NCI-H226 (cell line): ENCODE measurements around the gene PIGK.
"Not testable (repeated sequence)": the region's sequence is repeated elsewhere in the genome, so short reads cannot be mapped to it uniquely, and the experiment has no call there.

Source experiments
- DNase-seq: peaks from one replicate; pipeline ENCODE4 v3.0.0-alpha.2; 2015

The PIGK gene

DNA sequence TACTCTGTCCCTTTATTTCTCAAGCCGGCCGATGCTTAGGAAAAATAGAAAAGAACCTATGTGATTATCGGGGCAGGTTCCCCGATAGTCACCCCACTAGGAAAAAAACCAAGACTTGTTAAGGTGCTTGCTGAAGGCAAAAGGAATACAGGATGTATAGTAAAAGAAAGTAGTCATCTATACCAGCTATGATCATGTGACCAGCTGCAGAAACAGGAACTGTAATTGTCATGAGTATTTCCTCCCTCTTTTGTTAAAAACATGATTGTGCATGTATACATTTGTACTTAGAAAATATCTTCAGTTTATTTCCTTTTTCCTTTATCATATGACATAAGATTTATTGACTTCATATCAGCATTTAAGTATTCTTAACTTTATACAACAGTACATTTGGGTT, 30.5 kb downstream of the PIGK start:
- DNase-seq: no peak

DNA sequence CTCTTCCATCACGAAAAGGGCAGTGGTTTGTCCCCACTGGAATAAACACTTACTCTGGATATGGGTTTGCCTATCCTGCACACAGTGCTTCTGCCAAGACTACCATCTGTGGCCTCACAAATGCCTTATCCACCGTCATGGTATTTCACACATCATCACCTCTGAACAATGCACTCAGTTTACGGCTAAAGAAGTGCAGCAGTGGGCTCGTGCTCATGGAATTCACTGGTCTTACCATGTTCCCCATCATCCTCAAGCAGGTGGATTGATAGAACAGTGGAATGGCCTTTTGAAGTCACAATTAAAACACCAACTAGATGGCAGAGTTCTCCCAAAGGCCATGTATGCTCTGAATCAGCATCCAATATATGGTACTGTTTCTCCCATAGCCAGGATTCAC, 32.3 kb downstream of the PIGK start:
- not testable (repeated sequence) for DNase-seq

DNA sequence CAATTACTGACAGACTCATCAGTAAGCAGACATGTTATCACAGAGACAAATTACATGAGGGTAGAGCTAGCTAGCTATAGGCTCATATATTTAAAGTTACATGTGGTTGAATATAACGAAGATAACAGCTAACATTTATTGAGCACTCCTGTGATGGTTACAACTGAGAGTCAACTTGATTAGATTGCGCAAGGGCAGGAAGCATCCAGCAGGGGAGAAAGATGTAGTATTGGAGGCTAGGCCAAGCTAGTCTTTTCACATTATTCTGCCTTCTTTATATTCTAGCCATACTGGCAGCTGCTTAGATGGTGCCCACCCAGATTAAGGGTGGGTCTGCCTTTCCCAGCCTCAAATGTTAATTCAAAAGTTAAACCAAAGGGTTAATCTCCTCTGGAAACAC, 37.1 kb downstream of the PIGK start:
- no peak for DNase-seq

DNA sequence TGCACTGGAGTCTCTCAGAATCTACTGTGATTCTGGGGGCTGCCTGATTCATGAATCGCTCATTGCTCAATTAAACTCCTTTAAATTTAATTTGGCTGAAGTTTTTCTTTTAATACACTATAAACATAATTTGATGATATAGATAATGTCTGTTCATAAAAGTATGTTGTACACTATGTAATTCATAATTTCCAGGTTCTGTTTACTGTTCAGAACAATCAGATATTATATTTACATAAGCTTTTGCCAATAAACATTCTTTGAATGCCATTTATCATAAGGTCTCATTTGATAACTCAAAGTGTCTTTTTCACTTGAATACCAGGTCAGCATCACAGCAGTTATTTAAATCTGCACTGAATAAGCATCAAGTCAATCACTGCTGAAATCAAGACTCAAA, 39.6 kb downstream of the PIGK start:
- DNase-seq: no peak

DNA sequence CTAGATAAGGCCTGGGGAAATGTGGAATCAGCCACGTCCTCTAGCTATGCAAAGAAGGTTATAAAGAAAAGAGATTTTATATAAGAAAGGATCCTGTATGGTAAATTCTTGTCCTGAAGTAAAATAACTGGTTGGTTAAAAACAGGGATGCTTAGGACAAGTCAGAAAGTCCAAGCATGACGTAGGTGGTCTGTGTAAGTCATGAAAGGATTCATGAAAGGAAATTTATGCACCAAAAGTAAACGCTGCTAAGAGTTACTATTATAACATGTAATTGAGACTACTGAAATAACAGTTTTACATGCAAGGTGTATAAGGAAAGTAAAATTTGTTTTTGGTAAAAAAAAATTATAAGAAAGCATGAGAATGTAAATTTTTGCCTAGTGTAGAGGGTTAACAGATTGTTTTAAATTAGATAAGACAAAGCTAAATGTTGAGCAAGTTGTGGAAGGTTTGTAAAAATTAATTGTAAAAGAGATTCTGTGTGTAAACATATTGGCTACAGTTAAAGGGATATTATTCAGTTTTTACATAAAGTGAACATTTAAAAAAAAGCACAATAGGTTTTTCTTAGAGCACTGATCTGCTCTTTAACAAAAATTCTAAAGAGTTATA, 43.9 kb downstream of the PIGK start:
- DNase-seq: peak; percentile 21

DNA sequence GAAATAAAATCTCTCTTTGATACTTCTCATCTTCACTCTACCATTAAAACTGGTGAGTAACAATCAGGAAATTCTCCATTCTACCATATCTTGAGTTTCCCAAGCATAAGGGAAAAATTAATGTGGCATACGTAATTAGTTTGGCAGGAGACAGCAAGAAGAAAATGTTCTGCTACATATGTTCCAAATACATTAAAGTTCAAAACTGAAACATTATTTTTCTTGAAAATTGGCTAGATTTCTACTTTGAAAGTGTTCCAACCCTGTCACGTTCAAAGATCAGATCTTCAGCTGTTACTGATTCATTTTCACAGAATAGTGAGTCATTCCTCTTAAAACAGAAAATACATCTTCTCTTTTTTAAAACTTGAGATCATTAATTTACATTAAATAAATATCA, 48.5 kb downstream of the PIGK start:
- no peak for DNase-seq

DNA sequence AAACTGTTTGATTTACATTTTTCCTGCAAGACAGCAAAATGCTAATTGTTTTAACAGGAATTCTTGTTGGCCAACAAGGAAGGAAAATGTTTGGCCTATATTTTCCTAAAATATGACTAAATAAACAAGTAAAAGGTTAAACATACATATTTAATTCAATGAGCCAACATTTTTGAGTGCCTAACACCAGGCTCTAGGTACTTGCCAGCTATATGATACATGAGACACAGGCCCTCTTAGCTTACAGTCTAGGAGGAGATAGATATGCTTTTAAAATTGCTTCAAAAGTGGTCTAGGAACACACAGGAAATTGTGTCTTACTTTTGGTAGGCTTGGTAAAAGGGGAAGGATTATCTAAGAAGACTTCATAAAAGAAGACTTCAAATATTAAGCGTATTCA, 50.9 kb downstream of the PIGK start:
- DNase-seq: no peak

DNA sequence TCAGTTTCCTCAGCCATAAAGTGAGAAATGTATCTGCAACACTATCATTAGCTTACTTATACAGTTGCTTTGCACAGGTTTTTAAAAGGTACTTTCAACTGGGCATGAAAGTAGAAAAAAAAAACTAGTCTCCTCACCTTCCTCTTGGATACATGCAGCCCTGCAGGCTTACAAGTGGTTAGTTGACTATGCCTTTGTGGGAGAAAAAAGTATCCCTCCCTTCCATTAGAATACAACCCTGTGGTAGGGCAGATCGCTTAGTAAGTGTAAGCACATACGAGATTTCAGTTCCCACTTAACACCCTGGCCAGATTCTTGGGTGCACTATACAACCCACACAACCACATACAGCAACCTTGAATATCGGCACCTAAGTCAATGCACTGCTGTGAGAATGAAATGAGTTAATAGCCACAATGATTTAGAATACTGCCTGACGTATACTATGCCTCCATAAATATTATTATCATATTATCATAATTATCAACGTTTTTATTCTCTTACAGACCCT, 54.7 kb downstream of the PIGK start:
- DNase-seq: no peak

DNA sequence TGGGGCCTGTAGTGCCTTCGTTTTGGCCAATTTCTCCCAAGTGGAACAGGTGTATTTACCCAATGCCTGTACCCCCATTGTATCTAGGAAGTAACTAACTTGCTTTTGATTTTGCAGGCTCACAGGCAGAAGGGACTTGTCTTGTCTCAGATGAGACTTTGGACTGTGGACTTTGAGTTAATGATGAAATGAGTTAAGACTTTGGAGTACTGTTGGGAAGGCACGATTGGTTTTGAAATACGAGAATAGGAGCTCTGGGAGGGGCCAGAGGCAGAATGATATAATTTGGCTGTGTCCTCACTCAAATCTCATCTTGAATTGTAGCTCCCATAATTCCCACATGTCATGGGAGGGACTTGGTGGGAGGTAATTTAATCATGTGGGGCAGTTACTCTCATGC, 59.5 kb downstream of the PIGK start:
- DNase-seq: not testable (repeated sequence)

DNA sequence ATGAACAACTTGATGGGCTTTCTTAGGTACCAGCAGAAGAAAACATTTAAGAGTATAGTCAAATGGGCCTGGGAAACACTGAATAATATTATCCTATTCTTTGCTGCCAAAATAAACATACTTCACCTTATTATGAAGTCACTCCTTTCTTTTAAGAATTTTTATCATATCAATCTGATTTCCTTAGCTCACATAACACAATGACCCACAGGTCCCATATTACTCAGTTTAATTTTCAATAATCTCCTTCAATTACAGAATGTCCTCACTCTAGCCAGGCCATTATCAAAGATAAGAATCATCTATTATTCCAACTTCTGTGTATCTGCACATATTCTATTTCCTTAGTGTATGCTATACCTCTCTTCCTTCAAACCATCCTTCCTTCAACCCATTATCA, 63.0 kb downstream of the PIGK start:
- no peak for DNase-seq

DNA sequence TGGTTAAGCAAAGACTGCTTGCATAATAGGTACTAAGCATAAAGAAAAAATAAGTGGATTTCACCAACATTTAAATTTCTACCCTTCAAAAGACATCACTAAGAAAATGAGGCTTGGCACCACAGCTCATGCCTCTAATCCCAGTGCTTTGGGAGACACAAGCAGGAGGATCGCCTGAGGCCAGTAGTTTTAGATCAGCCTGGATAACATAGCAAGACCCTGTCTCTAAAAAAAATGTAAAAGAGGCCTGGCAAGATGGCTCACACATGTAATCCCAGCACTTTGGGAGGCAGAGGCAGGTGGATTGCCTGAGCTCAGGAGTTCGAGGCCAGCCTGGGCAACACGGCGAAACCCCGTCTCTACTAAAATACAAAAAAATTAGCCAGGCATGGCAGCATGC, 73.0 kb downstream of the PIGK start:
- no peak for DNase-seq

DNA sequence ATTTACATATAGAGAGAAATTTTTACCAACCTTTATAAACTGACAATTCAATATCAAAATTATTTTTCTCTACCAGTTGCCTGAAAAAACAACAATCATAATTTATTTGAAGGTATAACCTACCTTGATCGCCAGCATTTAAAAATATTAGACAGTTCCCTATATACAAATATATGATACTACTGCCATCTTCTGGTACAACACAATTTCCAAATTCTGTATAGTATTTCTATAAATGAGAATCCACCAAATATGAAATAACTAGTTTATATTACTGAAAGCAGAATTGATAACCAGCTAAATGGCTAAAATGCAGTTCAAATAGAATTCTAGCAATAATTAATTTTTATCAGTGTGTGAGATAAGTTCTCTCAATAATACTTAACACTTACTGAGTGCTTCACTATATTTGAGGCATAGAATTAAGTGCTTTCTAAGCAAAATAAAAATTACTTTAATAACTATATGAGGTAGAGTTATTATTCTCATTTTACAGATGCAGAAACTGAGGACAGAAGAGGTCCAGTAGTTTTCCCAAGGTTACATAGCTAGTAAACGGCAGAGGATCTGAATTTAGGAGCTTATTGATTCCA, 75.6 kb downstream of the PIGK start:
- no peak for DNase-seq

DNA sequence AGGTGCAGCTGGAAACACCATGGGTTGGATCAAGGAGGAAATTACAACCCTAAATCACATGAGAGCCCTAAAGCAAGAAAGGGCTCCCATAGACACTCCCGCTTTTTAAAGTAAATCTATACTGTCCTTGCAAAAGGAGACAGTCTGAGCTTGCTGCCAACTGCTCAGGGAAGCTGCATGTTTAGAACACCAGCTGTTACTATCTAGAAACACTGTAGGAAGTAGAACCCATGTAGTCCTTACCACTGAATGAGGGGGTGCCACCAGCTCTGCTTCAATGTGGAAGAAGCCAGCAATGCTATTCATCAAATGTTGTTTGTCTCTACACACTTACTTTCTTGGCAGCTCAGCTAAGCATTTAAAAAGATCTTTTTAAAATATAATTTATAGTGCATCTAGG, 79.8 kb downstream of the PIGK start:
- no peak for DNase-seq

DNA sequence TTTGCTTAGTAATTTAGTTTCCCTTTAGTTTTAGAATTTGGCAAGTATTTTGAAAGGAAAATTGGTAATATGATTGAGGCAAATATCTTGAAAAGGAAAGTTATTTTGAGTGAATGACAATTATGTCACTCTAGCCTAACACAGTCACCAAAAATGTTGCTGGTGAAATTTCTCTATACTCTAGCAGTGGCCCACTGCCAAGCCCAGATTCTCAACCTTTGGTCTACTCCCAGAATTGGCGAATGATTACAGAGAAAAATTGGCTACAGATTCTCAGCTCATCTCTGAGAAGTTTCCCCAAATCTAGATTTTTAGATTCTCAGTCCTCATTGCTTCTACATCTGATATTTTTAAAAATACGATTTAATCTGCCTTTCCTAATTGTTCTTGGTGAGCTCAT, 84.9 kb downstream of the PIGK start:
- no peak for DNase-seq

DNA sequence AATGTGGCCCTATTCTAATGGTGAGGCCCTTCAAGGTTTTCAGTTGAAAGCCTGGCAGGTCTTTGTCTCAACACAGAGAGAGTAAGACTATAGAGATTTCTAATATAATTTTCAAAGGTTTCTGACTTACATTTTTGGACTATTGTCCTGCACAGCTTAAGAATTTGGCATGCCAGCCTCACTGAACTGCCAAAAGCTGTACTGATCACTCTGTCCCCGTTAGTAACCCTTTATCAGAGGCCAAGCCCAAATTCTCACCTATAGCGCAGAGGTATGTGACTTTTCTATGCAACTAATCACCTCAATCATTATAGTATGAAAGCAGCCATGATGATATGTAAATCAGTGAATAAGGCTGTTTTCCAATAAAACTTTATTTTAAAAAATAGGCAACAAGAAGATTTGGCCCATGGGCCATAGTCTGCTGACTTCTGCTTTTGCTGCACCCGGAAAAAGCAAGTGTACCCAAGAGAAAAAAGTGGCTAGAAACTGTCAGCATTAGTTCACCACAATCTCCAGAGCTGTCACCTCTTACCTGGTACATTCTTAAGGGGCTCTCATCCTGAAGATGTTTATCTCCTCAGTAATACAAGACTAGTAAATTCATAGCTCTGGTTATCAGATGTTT, 85.4 kb downstream of the PIGK start:
- no peak for DNase-seq

DNA sequence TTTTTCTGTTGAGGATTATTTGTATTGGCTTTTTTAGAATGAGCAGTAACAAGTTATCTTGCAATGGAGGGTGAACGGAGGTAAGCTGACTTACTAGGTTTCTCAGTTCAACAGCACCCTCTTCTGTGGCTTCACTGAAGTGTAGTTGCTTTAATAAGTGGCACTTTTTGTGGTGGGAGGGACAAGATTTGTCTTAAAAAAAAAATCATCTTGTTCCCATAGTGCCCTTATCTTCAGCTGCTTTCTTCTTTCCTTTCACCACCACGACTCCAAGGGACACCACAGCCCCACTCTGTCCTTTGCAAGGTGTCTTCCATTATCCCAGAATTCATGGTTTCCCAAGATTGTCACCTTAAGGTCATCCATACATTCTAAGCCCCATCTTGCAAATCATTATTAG, 92.9 kb downstream of the PIGK start:
- peak; percentile 16 for DNase-seq

DNA sequence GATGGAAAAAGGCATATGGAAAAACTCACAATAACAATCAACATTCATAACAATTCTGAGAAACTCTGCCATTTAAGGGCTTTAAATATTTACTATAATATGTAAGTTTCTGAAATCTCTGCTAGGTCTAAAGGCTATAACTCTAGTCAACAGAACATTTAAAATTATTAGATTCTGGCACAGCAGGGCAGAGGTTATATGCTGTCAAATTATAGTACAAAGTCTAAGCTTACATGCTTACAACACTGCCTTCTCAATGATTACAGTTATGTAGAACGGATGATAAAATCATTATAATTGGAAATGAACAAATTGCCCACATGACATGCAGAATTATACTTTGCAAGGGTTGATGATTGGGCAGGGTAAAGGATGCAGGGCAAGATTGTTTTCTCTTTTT, 97.7 kb downstream of the PIGK start:
- DNase-seq: no peak

DNA sequence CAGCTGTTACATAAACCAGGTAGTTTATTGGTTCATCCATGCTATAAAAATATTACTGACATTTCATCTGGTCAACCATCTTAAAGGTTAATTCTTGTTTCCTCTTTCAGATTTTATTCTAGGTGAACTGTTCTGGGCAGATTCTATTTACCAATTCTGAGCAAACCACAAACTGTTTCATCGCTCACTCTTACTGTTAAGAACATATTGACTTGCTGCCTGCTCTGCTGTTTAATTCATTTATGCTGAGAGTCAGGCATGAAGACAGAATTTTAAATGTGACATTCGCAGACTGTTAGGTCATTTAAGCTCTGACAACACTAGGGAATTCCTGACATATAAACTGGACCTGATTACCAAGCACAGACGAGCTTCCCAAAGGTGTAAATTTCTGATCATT, 98.3 kb downstream of the PIGK start:
- DNase-seq: no peak

DNA sequence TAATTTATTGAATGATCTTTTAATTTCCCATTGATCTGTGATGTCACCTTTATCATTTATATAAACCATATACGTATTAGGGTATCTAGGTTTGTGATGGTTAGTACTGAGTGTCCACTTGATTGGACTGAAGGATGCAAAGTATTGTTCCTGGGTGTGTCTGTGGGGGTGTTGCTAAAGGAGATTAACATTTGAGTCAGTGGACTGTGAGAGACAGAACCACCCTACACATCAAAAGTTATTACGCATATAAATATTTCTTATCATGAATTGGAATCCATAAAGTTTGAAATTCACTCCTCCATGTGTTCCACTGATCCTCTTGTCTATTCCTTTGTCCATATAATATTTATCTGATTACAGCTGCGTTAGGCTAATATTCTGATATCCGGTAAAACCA, 100.5 kb downstream of the PIGK start:
- no peak for DNase-seq

DNA sequence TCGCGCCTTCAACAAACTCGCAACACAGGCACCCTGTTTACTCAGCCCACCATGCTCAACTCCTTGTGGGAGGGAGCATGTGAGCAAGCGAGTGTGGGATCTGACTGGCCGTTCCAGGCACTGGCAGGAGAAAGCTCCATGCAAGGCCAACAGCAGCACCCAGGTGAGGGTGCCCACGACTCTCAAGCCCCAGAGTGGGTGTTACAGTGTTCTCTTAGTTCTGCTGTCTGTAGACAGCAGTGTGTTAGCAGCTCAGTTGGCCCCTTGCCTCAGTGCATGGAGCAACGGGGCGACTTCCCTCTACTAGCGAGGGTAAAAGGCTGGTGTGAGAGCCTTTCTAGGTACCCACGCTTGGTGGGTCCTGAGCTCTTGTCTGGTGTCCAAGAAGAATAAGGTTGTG, 114.6 kb downstream of the PIGK start:
- DNase-seq: no peak

DNA sequence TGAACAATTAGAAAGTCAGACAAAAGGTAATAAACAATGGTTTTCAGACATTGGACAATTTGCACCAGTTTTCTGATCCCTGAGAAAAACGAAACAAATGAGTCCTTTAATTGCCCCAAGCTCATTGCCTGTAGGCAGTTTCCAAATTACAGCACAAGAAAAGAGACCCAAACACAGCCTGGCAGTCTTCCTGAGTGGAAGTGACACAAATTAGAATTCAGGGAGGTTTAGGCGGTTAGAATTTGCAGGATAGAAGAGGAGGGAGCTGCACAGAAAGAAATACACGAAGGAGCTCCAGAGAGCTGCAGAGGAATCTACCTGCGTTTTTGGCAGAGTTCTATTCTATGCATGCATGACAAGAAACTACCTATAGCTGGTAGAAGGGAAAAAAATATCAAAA, 115.7 kb downstream of the PIGK start:
- no peak for DNase-seq

DNA sequence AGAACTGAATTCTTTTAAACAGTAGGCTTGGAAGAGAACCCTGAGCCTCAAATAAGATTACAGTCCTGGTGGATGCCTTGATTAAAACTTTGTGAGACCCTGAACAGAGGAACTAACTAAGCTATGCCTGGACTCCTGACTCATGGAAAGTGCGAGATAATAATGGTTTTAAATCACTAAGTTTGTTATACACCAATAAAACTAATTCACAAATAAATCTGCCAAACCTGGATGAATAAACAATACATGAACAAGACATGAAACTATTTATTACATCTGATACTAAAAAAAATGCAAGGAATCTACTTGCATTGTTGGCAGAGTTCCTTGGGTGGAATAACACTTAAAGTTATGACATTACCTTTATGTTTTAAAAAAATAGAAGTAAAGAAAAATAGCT, 118.4 kb downstream of the PIGK start:
- no peak for DNase-seq

DNA sequence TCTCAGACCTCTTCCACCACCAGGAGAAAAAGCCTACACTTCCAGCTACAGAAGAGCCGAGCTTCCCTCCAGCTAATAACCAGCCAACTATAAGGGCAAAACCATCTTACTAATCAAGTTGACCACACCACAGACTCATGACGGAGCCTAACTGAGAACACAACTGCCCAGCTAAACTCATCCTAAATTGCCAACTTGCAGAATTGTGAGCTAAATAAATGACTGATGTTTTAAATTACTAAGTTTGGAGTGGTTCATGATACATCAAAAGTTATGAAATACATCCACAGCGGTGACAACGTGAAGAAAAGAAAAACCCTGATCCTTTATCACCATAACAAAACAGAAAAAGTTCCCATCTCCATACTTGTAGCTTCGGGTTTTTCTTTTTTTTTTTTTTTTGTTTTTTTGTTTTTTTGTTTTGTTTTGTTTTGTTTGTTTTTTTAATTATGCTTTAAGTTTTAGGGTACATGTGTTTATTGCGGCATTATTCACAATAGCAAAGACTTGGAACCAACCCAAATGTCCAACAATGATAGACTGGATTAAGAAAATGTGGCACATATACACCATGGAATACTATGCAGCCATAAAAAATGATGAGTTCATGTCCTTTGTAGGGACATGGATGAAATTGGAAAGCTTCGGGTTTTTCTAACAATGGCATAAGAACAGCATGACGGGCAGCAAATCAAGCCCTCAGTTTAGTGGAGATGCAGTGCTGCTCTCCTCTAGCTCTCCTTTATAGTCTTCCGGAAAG, 122.6 kb downstream of the PIGK start:
- DNase-seq: no peak

DNA sequence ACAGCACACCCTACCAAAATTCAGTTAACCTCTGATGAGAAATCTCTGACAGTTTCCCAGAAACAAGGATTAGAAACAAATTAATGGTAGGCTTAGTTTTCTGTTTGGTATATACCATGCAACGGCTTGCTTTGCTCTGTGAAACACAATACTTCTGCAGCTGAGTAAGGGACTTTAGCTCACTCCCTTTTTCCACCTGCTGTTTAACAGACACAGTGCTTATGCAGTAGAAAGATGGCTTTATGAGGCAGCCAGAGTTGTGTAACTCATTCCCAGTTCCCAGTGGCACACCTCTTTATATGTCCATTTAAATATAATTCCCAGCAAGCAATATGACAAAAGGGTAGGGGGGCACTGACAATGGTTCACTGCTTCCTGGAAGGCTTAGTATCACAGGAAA, 124.0 kb downstream of the PIGK start:
- DNase-seq: no peak
